NCI-H526 (cell line): ENCODE results near the gene ZNF552.
"Not testable (repeated sequence)": the region's sequence is repeated elsewhere in the genome, so short reads cannot be mapped to it uniquely, and the experiment has no call there.

Experiments
- DNase-seq, 2 experiments: peaks; one replicate each; lab custom pipeline; 2025; lab: John Stamatoyannopoulos, UW

Gene ZNF552

GRCh38 chr19:57818378-57818777, 3.7 kb upstream of the ZNF552 start:
- no peak for DNase-seq

- no peak for DNase-seq
Observed at GRCh38 chr19:57817976-57818375, 3.3 kb upstream of the ZNF552 start.

- DNase-seq: no peak
Observed at GRCh38 chr19:57816652-57817051, 1.9 kb upstream of the ZNF552 start.

- DNase-seq: no peak
Observed at GRCh38 chr19:57815247-57816075, 748 bp upstream of the ZNF552 start.

GRCh38 chr19:57813919-57814504, 701 bp downstream of the ZNF552 start:
- DNase-seq: peak in 1 of 2 experiments; percentile 30

GRCh38 chr19:57812975-57813820, 1.5 kb downstream of the ZNF552 start:
- not testable (repeated sequence) for DNase-seq

- DNase-seq: peak; percentile 23 to 38
Observed at GRCh38 chr19:57812226-57812625, 2.5 kb downstream of the ZNF552 start.

GRCh38 chr19:57810410-57811295, 4.1 kb downstream of the ZNF552 start:
- peak in 1 of 2 experiments; percentile 54 for DNase-seq

- DNase-seq: no peak
Observed at GRCh38 chr19:57807541-57807940, 7.2 kb downstream of the ZNF552 start.

- no peak for DNase-seq
Observed at GRCh38 chr19:57803594-57804325, 11.0 kb downstream of the ZNF552 start.

GRCh38 chr19:57803265-57803593, 11.5 kb downstream of the ZNF552 start:
- DNase-seq: no peak

- no peak for DNase-seq
Observed at GRCh38 chr19:57802269-57802668, 12.4 kb downstream of the ZNF552 start.

- DNase-seq: no peak
Observed at GRCh38 chr19:57800696-57801095, 14.0 kb downstream of the ZNF552 start.

- DNase-seq: not testable (repeated sequence)
Observed at GRCh38 chr19:57796580-57796979, 18.1 kb downstream of the ZNF552 start.

- no peak for DNase-seq
Observed at GRCh38 chr19:57789288-57789687, 25.4 kb downstream of the ZNF552 start.

GRCh38 chr19:57788114-57788692, 26.5 kb downstream of the ZNF552 start:
- no peak for DNase-seq

GRCh38 chr19:57786906-57787305, 27.8 kb downstream of the ZNF552 start:
- no peak for DNase-seq

- no peak for DNase-seq
Observed at GRCh38 chr19:57786286-57786685, 28.4 kb downstream of the ZNF552 start.

- DNase-seq: no peak
Observed at GRCh38 chr19:57779220-57779845, 35.4 kb downstream of the ZNF552 start.

GRCh38 chr19:57778336-57778735, 36.4 kb downstream of the ZNF552 start:
- DNase-seq: no peak
